ENCODE results near the gene GNGT2.
A peak's percentile ranks its signal among the peaks of the same experiment; 100 is the strongest.

GNGT2 gene

GRCh38 chr17:49223517-49224197 lies 13.3 kb upstream of the GNGT2 start:
- Histone ChIP-seq H3K4me1 (ENCODE audit: control insufficient read depth, insufficient read depth, low read length) (no peaks in the 10 kb centered on the region; the same call in 1 of the 2 replicates), H3K9me3 (ENCODE audit: control insufficient read depth, insufficient read depth, low read depth, low read length) (no peaks in the 10 kb centered on the region), H3K36me3 (ENCODE audit: control insufficient read depth in 2 of 2, insufficient read depth in 1 of 2, low read length in 2 of 2) (no peaks in the 10 kb centered on the region), H3K27ac (ENCODE audit: extremely low read depth, low read depth, low read length) (no peak overlapping the region), H3K4me3 (ENCODE audit: low read depth, low read length) (peak overlapping the region; percentile 21)
- ChIA-PET POLR2A (interaction anchor here (0.6 kb wide), 1 partner anchor 327 kb away, joined by 3 read pairs; no protein-coding TSS in a partner anchor), CTCF (interaction anchor here (0.6 to 6.3 kb wide), 9 partner anchors 9 to 294 kb away, joined by 3 to 63 read pairs (median 3); no protein-coding TSS in a partner anchor)
- TF ChIP-seq ZNF670 (tag by site-specific recombination; IDR thresholded peaks at IDR 0.05; ENCODE audit: low read depth) (no peak), TCF7L2 (IDR thresholded peaks at IDR 0.05; ENCODE audit: borderline replicate concordance, low read depth, low read length) (no peak), ZBTB26 (tag by site-specific recombination; optimal IDR thresholded peaks at IDR 0.05) (no peak), ZNF555 (tag by site-specific recombination; conservative IDR thresholded peaks at IDR 0.05) (no peak), ZNF341 (tag by site-specific recombination; IDR thresholded peaks at IDR 0.05; ENCODE audit: low read depth) (0 out of 2 replicates have a peak, but pooled peaks have one; percentile 20), ZSCAN5A (tag by site-specific recombination; IDR thresholded peaks at IDR 0.05) (no peak), ZNF501 (tag by site-specific recombination; IDR thresholded peaks at IDR 0.05) (0 out of 2 replicates have a peak, but pooled peaks have one; percentile 41), ZNF571 (tag by site-specific recombination; IDR thresholded peaks at IDR 0.05) (no peak), GLIS1 (tag by site-specific recombination; IDR thresholded peaks at IDR 0.05) (peak; percentile 14; the same call in 1 of the 2 replicates), ZNF391 (tag by site-specific recombination; IDR thresholded peaks at IDR 0.05; ENCODE audit: borderline replicate concordance, low read depth) (no peak), ZNF146 (tag by site-specific recombination; IDR thresholded peaks at IDR 0.05) (no peak), ZNF248 (tag by site-specific recombination; IDR thresholded peaks at IDR 0.05) (no peak), OSR2 (tag by site-specific recombination; IDR thresholded peaks at IDR 0.05) (no peak), INSM2 (tag by site-specific recombination; IDR thresholded peaks at IDR 0.05) (no peak), ZNF19 (tag by site-specific recombination; IDR thresholded peaks at IDR 0.05; ENCODE audit: low read depth) (no peak), GLI2 (tag by site-specific recombination; IDR thresholded peaks at IDR 0.05; ENCODE audit: borderline replicate concordance, low read depth) (no peak), KLF16 (tag by site-specific recombination; IDR thresholded peaks at IDR 0.05) (no peak), KLF9 (tag by site-specific recombination; IDR thresholded peaks at IDR 0.05; ENCODE audit: low read depth) (no peak), ZNF785 (tag by site-specific recombination; IDR thresholded peaks at IDR 0.05) (no peak), ZNF629 (tag by site-specific recombination; IDR thresholded peaks at IDR 0.05) (0 out of 2 replicates have a peak, but pooled peaks have one; percentile 20), CTCF (tag by site-specific recombination; IDR thresholded peaks at IDR 0.05) (peak; percentile 82), ZNF311 (tag by site-specific recombination; IDR thresholded peaks at IDR 0.05; ENCODE audit: borderline replicate concordance) (no peak), WT1 (tag by site-specific recombination; IDR thresholded peaks at IDR 0.05) (no peak), SP2 (tag by site-specific recombination; IDR thresholded peaks at IDR 0.05) (no peak), ZNF26 (tag by site-specific recombination; IDR thresholded peaks at IDR 0.05) (no peak), ZNF626 (tag by site-specific recombination; IDR thresholded peaks at IDR 0.05) (no peak), PRDM10 (tag by site-specific recombination; IDR thresholded peaks at IDR 0.05) (peak; percentile 63)

Data from HEK293 (cell line).